IMR-90 (cell line): ENCODE measurements around the gene IARS2. TPM values are rescaled to one million over a fixed set of nuclear protein-coding genes. Genes with fewer than 3 reads are reported as not detected.

ENCODE experiments used
- ATAC-seq: fragments of 200-7000 bp; cut with Tn5 transposase; 2 replicates; pipeline ENCODE4 v1.9.1; 2020; ENCODE audit warnings: low read depth, mild to moderate bottlenecking, moderate library complexity
- BruUV-seq: library from RNA; stranded (reverse); fragments of 400-500 nt; replicated peaks from 2 replicates; lab custom pipeline; 2021; lab: Mats Ljungman, UMichigan
- CTCF ChIA-PET: fragments of 300-600 bp; formaldehyde crosslinking; extraction: SDS; loops from one replicate; lab custom pipeline; 2021; ENCODE audit warnings: antibody characterized with exemption; lab: Yijun Ruan, JAX
- POLR2A ChIA-PET: fragments of 300-600 bp; sonication (Branson Sonifier 250); formaldehyde crosslinking; loops from one replicate; lab custom pipeline; 2022; ENCODE audit warnings: antibody characterized with exemption; ENCODE audit not compliant: unreplicated experiment; lab: Charles Lee
- DNase-seq: peaks from one replicate; pipeline ENCODE4 v3.0.0; 2013
- H2AFZ ChIP-seq: replicated peaks from 2 replicates; pipeline ENCODE3; 2013; ENCODE audit warnings: low read length, mild to moderate bottlenecking; ENCODE audit not compliant: poor library complexity
- H2AK5ac ChIP-seq: 2 replicates; pipeline ENCODE4 v1.6.1; 2013; ENCODE audit warnings: low read depth, low read length, inconsistent platforms
- H2AK9ac ChIP-seq: replicated peaks from 2 replicates; pipeline ENCODE3; 2013; ENCODE audit warnings: mild to moderate bottlenecking, low read depth, low read length, moderate library complexity; ENCODE audit not compliant: poor library complexity
- H2BK120ac ChIP-seq: 2 replicates; pipeline ENCODE4 v1.6.1; 2013; ENCODE audit warnings: low read depth, low read length, inconsistent platforms
- H2BK15ac ChIP-seq: 3 replicates; pipeline ENCODE4 v1.6.1; 2013; ENCODE audit warnings: low read depth, low read length, inconsistent platforms
- H2BK20ac ChIP-seq: 2 replicates; pipeline ENCODE4 v1.6.1; 2013; ENCODE audit warnings: low read depth, mild to moderate bottlenecking, inconsistent platforms, low read length, moderate library complexity
- H2BK5ac ChIP-seq: 2 replicates; pipeline ENCODE4 v1.6.1; 2013; ENCODE audit warnings: mild to moderate bottlenecking, low read depth, low read length, inconsistent platforms; ENCODE audit not compliant: poor library complexity, severe bottlenecking
- H3K14ac ChIP-seq: replicated peaks from 2 replicates; pipeline ENCODE4 v1.6.1; 2013; ENCODE audit warnings: low read depth, low read length, inconsistent platforms
- H3K18ac ChIP-seq: 2 replicates; pipeline ENCODE4 v1.6.1; 2013; ENCODE audit warnings: low read depth, low read length, control low read depth
- H3K23ac ChIP-seq: 2 replicates; pipeline ENCODE4 v1.6.1; 2013; ENCODE audit warnings: low read depth, low read length, inconsistent platforms
- H3K27ac ChIP-seq: 2 replicates; pipeline ENCODE4 v1.5.1; 2013; ENCODE audit warnings: mild to moderate bottlenecking, control low read depth, low read length; ENCODE audit not compliant: insufficient read depth
- H3K27me3 ChIP-seq: 2 replicates; pipeline ENCODE4 v1.6.1; 2013; ENCODE audit warnings: low read length; ENCODE audit not compliant: control insufficient read depth, insufficient read depth
- H3K36me3 ChIP-seq: 2 replicates; pipeline ENCODE4 v1.6.1; 2013; ENCODE audit warnings: low read length, mixed read lengths; ENCODE audit not compliant: control insufficient read depth, insufficient read depth
- H3K4ac ChIP-seq: 2 replicates; pipeline ENCODE4 v1.6.1; 2013; ENCODE audit warnings: low read depth, low read length, inconsistent platforms
- H3K4me1 ChIP-seq: 2 replicates; pipeline ENCODE4 v1.6.1; 2013; ENCODE audit warnings: low read length, mixed read lengths; ENCODE audit not compliant: control insufficient read depth, insufficient read depth
- H3K4me2 ChIP-seq: 2 replicates; pipeline ENCODE4 v1.6.1; 2013; ENCODE audit warnings: low read depth, mild to moderate bottlenecking, control low read depth, low read length, moderate library complexity
- H3K4me3 ChIP-seq: 2 replicates; pipeline ENCODE4 v1.5.1; 2013; ENCODE audit warnings: low read depth, mild to moderate bottlenecking, control low read depth, low read length, moderate library complexity; ENCODE audit not compliant: insufficient read depth
- H3K56ac ChIP-seq: 2 replicates; pipeline ENCODE4 v1.6.1; 2013; ENCODE audit warnings: low read length, inconsistent platforms; ENCODE audit not compliant: insufficient read depth; ENCODE audit errors: extremely low read depth
- H3K79me1 ChIP-seq, 2 experiments: 2 replicates each; pipeline ENCODE4 v1.6.1; 2013; ENCODE audit warnings: low read length in 2 of 2, inconsistent platforms in 1 of 2, low read depth in 1 of 2
- H3K9ac ChIP-seq: 2 replicates; pipeline ENCODE4 v1.6.1; 2013; ENCODE audit warnings: low read depth, low read length, control low read depth
- H3K9me1 ChIP-seq: 2 replicates; pipeline ENCODE4 v1.6.1; 2013; ENCODE audit warnings: low read length, inconsistent platforms; ENCODE audit not compliant: insufficient read depth
- H3K9me3 ChIP-seq: 2 replicates; pipeline ENCODE4 v1.6.1; 2013; ENCODE audit warnings: low read length; ENCODE audit not compliant: control insufficient read depth, insufficient read depth
- H4K20me1 ChIP-seq: 2 replicates; pipeline ENCODE4 v1.6.1; 2013; ENCODE audit warnings: low read length, inconsistent platforms; ENCODE audit not compliant: insufficient read depth
- H4K5ac ChIP-seq: 2 replicates; pipeline ENCODE4 v1.6.1; 2013; ENCODE audit warnings: mild to moderate bottlenecking, low read depth, low read length, control low read depth
- H4K8ac ChIP-seq, 2 experiments: 2 replicates each; pipeline ENCODE4 v1.6.1; 2013; ENCODE audit warnings: low read depth in 2 of 2, low read length in 2 of 2, control low read depth in 1 of 2, inconsistent platforms in 1 of 2
- H4K91ac ChIP-seq: 2 replicates; pipeline ENCODE4 v1.6.1; 2013; ENCODE audit warnings: low read depth, low read length, inconsistent platforms; ENCODE audit not compliant: insufficient read depth
- MAFK ChIP-seq: IDR thresholded peaks from 2 replicates; pipeline ENCODE4 v1.6.1; 2012; ENCODE audit warnings: low read depth, low read length, improper control_type of control experiment
- MXI1 ChIP-seq: IDR thresholded peaks from 2 replicates; pipeline ENCODE4 v1.6.1; 2012; ENCODE audit warnings: low read depth, mild to moderate bottlenecking, low read length, moderate library complexity, borderline replicate concordance
- RCOR1 ChIP-seq: IDR thresholded peaks from 2 replicates; pipeline ENCODE4 v1.6.1; 2012; ENCODE audit warnings: mild to moderate bottlenecking, low read length, improper control_type of control experiment; ENCODE audit not compliant: insufficient replicate concordance
- USF2 ChIP-seq: fragments of 150-350 bp; IDR thresholded peaks from 2 replicates; pipeline ENCODE4 v1.6.1; 2017; ENCODE audit warnings: mild to moderate bottlenecking, antibody characterized with exemption, low read length, low read depth
- WGBS, 2 experiments: methylation state at CpG; one replicate each; pipeline versions ENCODE4 v1.1.5 to v1.1.7; 2013; ENCODE audit warnings: missing lambda C conversion rate in 2 of 2; ENCODE audit not compliant: insufficient read length in 1 of 2; ENCODE audit errors: extremely low coverage in 2 of 2; 5-methylcytosine and 5-hydroxymethylcytosine counted together
- dilution Hi-C: fragments of 300-500 bp; cut with HindIII; formaldehyde crosslinking; loops from one replicate; pipeline ENCODE4 v1.14.3; 2018; ENCODE audit warnings: low sequenced_read_pairs; ENCODE audit not compliant: unreplicated experiment
- in situ Hi-C: fragments of 300-500 bp; cut with MboI; formaldehyde crosslinking; loops from 3 replicates; pipeline ENCODE4 v1.14.3; 2019; ENCODE audit warnings: low sequenced_read_pairs, inconsistent platforms, mixed read lengths
- intact Hi-C: fragments of 100-400 bp; cut with micrococcal nuclease; formaldehyde crosslinking; loops from 2 replicates; pipeline ENCODE4 v1.10.0; 2022
- polyA plus RNA-seq, 3 experiments: library from polyadenylated mRNA; depleted of rRNA; stranded (reverse); fragments of >200 nt; gene quantifications; 2 replicates each; pipeline ENCODE4 v1.2.3, GENCODE V29; 2012; ENCODE audit warnings: low replicate concordance in 1 of 3
- total RNA-seq: library from RNA; depleted of rRNA; stranded (reverse); fragments of >200 nt; gene quantifications from 2 replicates; pipeline ENCODE4 v1.2.3, GENCODE V29; 2012

Gene IARS2
- total and polyA plus RNA-seq, 2 of the 4 experiments (the other 2 are of a cell fraction), result 34.8 to 77.4 TPM

- peaks cover 0 to 3% of the 10 kb centered on the region in 2 experiments; a peak in 1 of 4 replicates for H3K79me1 ChIP-seq
- H3K4ac ChIP-seq, result no peak overlapping the region
- H2BK120ac ChIP-seq, result no peak overlapping the region
- peak; percentile 39 for DNase-seq
- H3K56ac ChIP-seq, result no peak overlapping the region
- intact Hi-C loops, result no loop called here
- H3K36me3 ChIP-seq, result peaks cover 27% of the 10 kb centered on the region
- no peak overlapping the region for H4K8ac ChIP-seq
- no peak overlapping the region for H3K18ac ChIP-seq
- H3K9me3 ChIP-seq, result no peaks in the 10 kb centered on the region
- H3K4me3 ChIP-seq, result no peak overlapping the region
- BruUV-seq, result no TSS peak
- H2BK5ac ChIP-seq, result no peak overlapping the region
- in situ Hi-C loops, result no loop called here
- peak; percentile 59 for ATAC-seq
- dilution Hi-C loops, result no loop called here
- no peak overlapping the region for H4K91ac ChIP-seq
- H3K27me3 ChIP-seq, result no peaks in the 10 kb centered on the region
- POLR2A ChIA-PET, result no interaction called here
- H2BK15ac ChIP-seq, result no peak overlapping the region
- H2AK9ac ChIP-seq, result no peak overlapping the region
- no CpG with 5 or more reads among the region's 1 CpG for WGBS, 2 experiments
- H3K4me1 ChIP-seq, result no peaks in the 10 kb centered on the region
- H4K20me1 ChIP-seq, result no peaks in the 10 kb centered on the region
- H3K9me1 ChIP-seq, result no peaks in the 10 kb centered on the region
- no peak overlapping the region for H2AK5ac ChIP-seq
- H3K23ac ChIP-seq, result no peak overlapping the region
- H3K9ac ChIP-seq, result no peak overlapping the region
- H2AFZ ChIP-seq, result no peak overlapping the region
- TF ChIP-seq MAFK, result no peak
- no peak for TF ChIP-seq USF2
- no peak for TF ChIP-seq RCOR1
- TF ChIP-seq MXI1, result no peak
- no peak overlapping the region for H3K27ac ChIP-seq
- H4K5ac ChIP-seq, result no peak overlapping the region
- CTCF ChIA-PET, result no interaction called here
- no peak overlapping the region for H3K14ac ChIP-seq
- H2BK20ac ChIP-seq, result no peak overlapping the region
- no peak overlapping the region for H3K4me2 ChIP-seq
Measured at GRCh38 chr1:220170836-220171526, 77.0 kb downstream of the IARS2 start.
